HepG2 (cell line): ENCODE data around the gene AMD1. TPM values are rescaled to one million over a fixed set of nuclear protein-coding genes. Genes with fewer than 3 reads are reported as not detected.

Source experiments
- ELF3 ChIP-seq: IDR thresholded peaks from 2 replicates; pipeline ENCODE4 v1.6.1; 2016; ENCODE audit warnings: missing genetic modification reagents, missing compliant biosample characterization
- FIP1L1 ChIP-seq: fragments of 200-400 bp; formaldehyde crosslinking; IDR thresholded peaks from 2 replicates; pipeline ENCODE4 v1.6.1; 2018; ENCODE audit warnings: low read depth, mild to moderate bottlenecking, low read length, moderate library complexity, borderline replicate concordance; ENCODE audit not compliant: insufficient read depth
- HBP1 ChIP-seq: IDR thresholded peaks from 2 replicates; pipeline ENCODE4 v1.6.1; 2016; ENCODE audit warnings: low read depth, control low read depth
- HNRNPL ChIP-seq: fragments of 200-400 bp; formaldehyde crosslinking; IDR thresholded peaks from 2 replicates; pipeline ENCODE4 v1.6.1; 2017; ENCODE audit warnings: mild to moderate bottlenecking, low read depth, low read length
- KMT2B ChIP-seq: IDR thresholded peaks from 2 replicates; pipeline ENCODE4 v1.6.1; 2016; ENCODE audit warnings: missing genetic modification reagents, missing compliant biosample characterization
- MBD4 ChIP-seq: IDR thresholded peaks from 2 replicates; pipeline ENCODE4 v1.6.1; 2012; ENCODE audit warnings: low read length, inconsistent platforms, borderline replicate concordance
- MIER2 ChIP-seq: IDR thresholded peaks from 2 replicates; pipeline ENCODE4 v1.6.1; 2016; ENCODE audit warnings: missing biosample characterization, missing genetic modification reagents
- MXD4 ChIP-seq: IDR thresholded peaks from 2 replicates; pipeline ENCODE4 v1.6.1; 2016; ENCODE audit warnings: mild to moderate bottlenecking, missing biosample characterization, missing genetic modification reagents
- PCBP1 ChIP-seq: fragments of 200-400 bp; formaldehyde crosslinking; IDR thresholded peaks from 2 replicates; pipeline ENCODE4 v1.6.1; 2017; ENCODE audit warnings: mild to moderate bottlenecking, low read depth, low read length, borderline replicate concordance
- PLSCR1 ChIP-seq: sonication (generic); formaldehyde crosslinking; IDR thresholded peaks from 2 replicates; pipeline ENCODE4 v1.5.0; 2020; ENCODE audit warnings: missing genetic modification reagents, mild to moderate bottlenecking, borderline replicate concordance
- POLR2A ChIP-seq, 2 experiments: IDR thresholded peaks; 2 replicates each; pipeline ENCODE4 v1.6.1; 2011; ENCODE audit warnings: low read depth in 2 of 2, low read length in 2 of 2, mild to moderate bottlenecking in 1 of 2, moderate library complexity in 1 of 2; ENCODE audit not compliant: insufficient read depth in 1 of 2
- RNF2 ChIP-seq: fragments of 450-650 bp; conservative IDR thresholded peaks from 2 replicates; pipeline ENCODE4 v1.6.1; 2016; ENCODE audit warnings: low read depth
- SP5 ChIP-seq: IDR thresholded peaks from 2 replicates; pipeline ENCODE4 v1.6.1; 2016; ENCODE audit warnings: low read depth, borderline replicate concordance
- TGIF2 ChIP-seq: IDR thresholded peaks from 2 replicates; pipeline ENCODE4 v1.6.1; 2016; ENCODE audit warnings: control low read depth, missing compliant biosample characterization
- ZBTB20 ChIP-seq: sonication (generic); formaldehyde crosslinking; IDR thresholded peaks from 2 replicates; pipeline ENCODE4 v1.8.1; 2023; ENCODE audit warnings: missing genetic modification reagents, low read depth, mild to moderate bottlenecking, borderline replicate concordance
- ZNF17 ChIP-seq: sonication (generic); formaldehyde crosslinking; IDR thresholded peaks from 2 replicates; pipeline ENCODE4 v1.5.0; 2020; ENCODE audit warnings: mild to moderate bottlenecking, missing genetic modification reagents
- ZNF264 ChIP-seq: sonication (generic); formaldehyde crosslinking; IDR thresholded peaks from 2 replicates; pipeline ENCODE4 v1.4.0; 2020; ENCODE audit warnings: missing genetic modification reagents
- ZNF460 ChIP-seq: sonication (generic); formaldehyde crosslinking; IDR thresholded peaks from 2 replicates; pipeline ENCODE4 v1.5.1; 2020; ENCODE audit warnings: missing genetic modification reagents, mild to moderate bottlenecking, borderline replicate concordance
- ZNF543 ChIP-seq: sonication (generic); formaldehyde crosslinking; IDR thresholded peaks from 2 replicates; pipeline ENCODE4 v1.4.0; 2020; ENCODE audit warnings: mild to moderate bottlenecking, missing genetic modification reagents
- ZNF678 ChIP-seq: sonication (generic); formaldehyde crosslinking; IDR thresholded peaks from 2 replicates; pipeline ENCODE4 v1.4.0; 2020; ENCODE audit warnings: mild to moderate bottlenecking, missing genetic modification reagents
- ZNF878 ChIP-seq: sonication (generic); formaldehyde crosslinking; IDR thresholded peaks from 2 replicates; pipeline ENCODE4 v1.8.1; 2023; ENCODE audit warnings: mild to moderate bottlenecking, missing genetic modification reagents, moderate library complexity
- ZNF883 ChIP-seq: sonication (generic); formaldehyde crosslinking; IDR thresholded peaks from 2 replicates; pipeline ENCODE4 v1.5.1; 2020; ENCODE audit warnings: mild to moderate bottlenecking, missing genetic modification reagents; ENCODE audit errors: not compliant biosample characterization
- ZSCAN12 ChIP-seq: sonication (generic); formaldehyde crosslinking; IDR thresholded peaks from 2 replicates; pipeline ENCODE4 v1.9.0; 2021; ENCODE audit warnings: mild to moderate bottlenecking, missing genetic modification reagents
- polyA plus RNA-seq, 8 experiments: library from polyadenylated mRNA; depleted of rRNA in 3 of 8; stranded (reverse) in 7 of 8; unstranded in 1 of 8; fragments of >200 nt; fragmentation: Illumina TruSeq in 4 of 8; extraction: Trizol in 4 of 8; gene quantifications; 2 replicates each; pipeline versions ENCODE4 v1.2.1 to v1.2.3, GENCODE V29; 2011 to 2016; ENCODE audit warnings: low read depth in 4 of 8, missing spikeins in 1 of 8, mixed read lengths in 1 of 8; ENCODE audit not compliant: insufficient read depth in 1 of 8
- total RNA-seq, 5 experiments: library from RNA; depleted of rRNA; stranded (reverse); fragments of >200 nt; fragmentation: Illumina TruSeq; extraction: Trizol; gene quantifications; 2 replicates each; pipeline ENCODE4 v1.2.3, GENCODE V29; 2016; ENCODE audit warnings: low read depth in 1 of 5
- TF ChIP-seq, protein P1 (sequence below): sonication (generic); formaldehyde crosslinking; IDR thresholded peaks from 2 replicates; pipeline ENCODE4 v1.5.1; 2020; ENCODE audit warnings: missing genetic modification reagents, mild to moderate bottlenecking, borderline replicate concordance
- TF ChIP-seq, protein P2 (sequence below): sonication (generic); formaldehyde crosslinking; IDR thresholded peaks from 2 replicates; pipeline ENCODE4 v1.4.0; 2020; ENCODE audit warnings: missing genetic modification reagents, borderline replicate concordance
- TF ChIP-seq, protein P3 (sequence below): sonication (generic); formaldehyde crosslinking; IDR thresholded peaks from 2 replicates; pipeline ENCODE4 v1.4.0; 2020; ENCODE audit warnings: missing genetic modification reagents

AMD1 gene
- total and polyA plus RNA-seq, 2 of the 13 experiments (the other 11 are each of a cell fraction or from before 2014, with no cell fraction given), result 108 to 123 TPM

DNA sequence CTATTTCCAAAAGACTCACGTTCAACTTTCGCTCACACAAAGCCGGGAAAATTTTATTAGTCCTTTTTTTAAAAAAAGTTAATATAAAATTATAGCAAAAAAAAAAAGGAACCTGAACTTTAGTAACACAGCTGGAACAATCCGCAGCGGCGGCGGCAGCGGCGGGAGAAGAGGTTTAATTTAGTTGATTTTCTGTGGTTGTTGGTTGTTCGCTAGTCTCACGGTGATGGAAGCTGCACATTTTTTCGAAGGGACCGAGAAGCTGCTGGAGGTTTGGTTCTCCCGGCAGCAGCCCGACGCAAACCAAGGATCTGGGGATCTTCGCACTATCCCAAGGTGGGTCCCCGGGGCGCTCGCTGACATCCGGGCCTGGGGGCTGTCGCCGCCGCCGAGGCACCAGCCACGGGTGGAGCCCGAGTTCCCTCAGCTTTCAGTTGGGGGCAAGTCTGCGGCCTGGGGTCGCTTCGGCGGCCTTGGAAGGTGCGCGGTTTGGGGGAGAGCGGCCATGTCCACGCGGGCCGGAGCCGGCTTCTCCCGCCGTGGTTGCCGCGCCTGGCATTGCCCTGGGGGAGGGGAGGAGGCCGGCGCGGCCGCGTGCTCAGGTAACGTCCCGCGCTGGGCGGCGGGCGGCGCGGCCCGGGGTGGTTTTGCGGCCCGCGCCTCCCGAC lies 429 bp downstream of the AMD1 start (continued):
- TF ChIP-seq, protein P1, sequence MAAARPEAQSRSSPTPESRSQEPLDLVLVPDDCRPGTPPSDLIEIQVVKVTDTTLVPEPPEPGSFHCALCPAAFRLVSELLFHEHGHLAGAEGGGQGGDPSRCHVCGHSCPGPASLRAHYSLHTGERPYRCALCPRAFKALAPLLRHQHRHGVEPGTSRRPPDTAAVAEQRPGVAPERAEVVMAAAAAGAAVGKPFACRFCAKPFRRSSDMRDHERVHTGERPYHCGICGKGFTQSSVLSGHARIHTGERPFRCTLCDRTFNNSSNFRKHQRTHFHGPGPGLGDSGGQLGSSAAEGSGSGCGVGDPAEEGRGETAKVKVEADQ, result no peak
- TF ChIP-seq FIP1L1, result 0 out of 2 replicates have a peak, but pooled peaks have one; percentile 47
- TF ChIP-seq MXD4 (CRISPR knock-in tag), result no peak
- no peak for TF ChIP-seq SP5 (CRISPR knock-in tag)
- TF ChIP-seq ZBTB20, result no peak
- TF ChIP-seq ZNF678 (CRISPR knock-in tag), result no peak
- TF ChIP-seq ZSCAN12 (CRISPR knock-in tag), result no peak; the same call in 1 of the 2 replicates
- TF ChIP-seq TGIF2 (CRISPR knock-in tag), result no peak
- TF ChIP-seq PLSCR1 (CRISPR knock-in tag), result 0 out of 2 replicates have a peak, but pooled peaks have one; percentile 57
- TF ChIP-seq MIER2 (CRISPR knock-in tag), result no peak
- no peak for TF ChIP-seq POLR2A (IDR thresholded peaks at IDR 0.05; ENCODE audit: insufficient read depth in 1 of 2, low read depth in 2 of 2, low read length in 2 of 2)
- TF ChIP-seq ZNF883, result no peak
- TF ChIP-seq HNRNPL, result peak; percentile 5; the same call in 1 of the 2 replicates
- TF ChIP-seq, protein P2, sequence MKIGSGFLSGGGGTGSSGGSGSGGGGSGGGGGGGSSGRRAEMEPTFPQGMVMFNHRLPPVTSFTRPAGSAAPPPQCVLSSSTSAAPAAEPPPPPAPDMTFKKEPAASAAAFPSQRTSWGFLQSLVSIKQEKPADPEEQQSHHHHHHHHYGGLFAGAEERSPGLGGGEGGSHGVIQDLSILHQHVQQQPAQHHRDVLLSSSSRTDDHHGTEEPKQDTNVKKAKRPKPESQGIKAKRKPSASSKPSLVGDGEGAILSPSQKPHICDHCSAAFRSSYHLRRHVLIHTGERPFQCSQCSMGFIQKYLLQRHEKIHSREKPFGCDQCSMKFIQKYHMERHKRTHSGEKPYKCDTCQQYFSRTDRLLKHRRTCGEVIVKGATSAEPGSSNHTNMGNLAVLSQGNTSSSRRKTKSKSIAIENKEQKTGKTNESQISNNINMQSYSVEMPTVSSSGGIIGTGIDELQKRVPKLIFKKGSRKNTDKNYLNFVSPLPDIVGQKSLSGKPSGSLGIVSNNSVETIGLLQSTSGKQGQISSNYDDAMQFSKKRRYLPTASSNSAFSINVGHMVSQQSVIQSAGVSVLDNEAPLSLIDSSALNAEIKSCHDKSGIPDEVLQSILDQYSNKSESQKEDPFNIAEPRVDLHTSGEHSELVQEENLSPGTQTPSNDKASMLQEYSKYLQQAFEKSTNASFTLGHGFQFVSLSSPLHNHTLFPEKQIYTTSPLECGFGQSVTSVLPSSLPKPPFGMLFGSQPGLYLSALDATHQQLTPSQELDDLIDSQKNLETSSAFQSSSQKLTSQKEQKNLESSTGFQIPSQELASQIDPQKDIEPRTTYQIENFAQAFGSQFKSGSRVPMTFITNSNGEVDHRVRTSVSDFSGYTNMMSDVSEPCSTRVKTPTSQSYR (CRISPR knock-in tag), result 0 out of 2 replicates have a peak, but pooled peaks have one; percentile 20
- no peak for TF ChIP-seq ELF3 (CRISPR knock-in tag)
- no peak for TF ChIP-seq KMT2B (CRISPR knock-in tag)
- no peak for TF ChIP-seq HBP1 (CRISPR knock-in tag)
- TF ChIP-seq PCBP1, result no peak
- TF ChIP-seq ZNF543 (CRISPR knock-in tag), result no peak
- TF ChIP-seq ZNF17 (CRISPR knock-in tag), result no peak
- TF ChIP-seq, protein P3, sequence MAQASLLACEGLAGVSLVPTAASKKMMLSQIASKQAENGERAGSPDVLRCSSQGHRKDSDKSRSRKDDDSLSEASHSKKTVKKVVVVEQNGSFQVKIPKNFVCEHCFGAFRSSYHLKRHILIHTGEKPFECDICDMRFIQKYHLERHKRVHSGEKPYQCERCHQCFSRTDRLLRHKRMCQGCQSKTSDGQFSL (CRISPR knock-in tag), result peak; percentile 56; the same call in 1 of the 2 replicates
- no peak for TF ChIP-seq RNF2
- TF ChIP-seq MBD4, result no peak
- TF ChIP-seq ZNF264, result no peak
- TF ChIP-seq ZNF878 (CRISPR knock-in tag), result no peak
- TF ChIP-seq ZNF460 (CRISPR knock-in tag), result no peak
